ENCODE measurements around the gene MLIP. TPM values are rescaled to one million over a fixed set of nuclear protein-coding genes. Genes with fewer than 3 reads are reported as not detected.
"Not testable (repeated sequence)": the region's sequence is repeated elsewhere in the genome, so short reads cannot be mapped to it uniquely, and the experiment has no call there.

Gene MLIP
- total RNA-seq, 1 experiment from 2014 or later: not detected

DNA sequence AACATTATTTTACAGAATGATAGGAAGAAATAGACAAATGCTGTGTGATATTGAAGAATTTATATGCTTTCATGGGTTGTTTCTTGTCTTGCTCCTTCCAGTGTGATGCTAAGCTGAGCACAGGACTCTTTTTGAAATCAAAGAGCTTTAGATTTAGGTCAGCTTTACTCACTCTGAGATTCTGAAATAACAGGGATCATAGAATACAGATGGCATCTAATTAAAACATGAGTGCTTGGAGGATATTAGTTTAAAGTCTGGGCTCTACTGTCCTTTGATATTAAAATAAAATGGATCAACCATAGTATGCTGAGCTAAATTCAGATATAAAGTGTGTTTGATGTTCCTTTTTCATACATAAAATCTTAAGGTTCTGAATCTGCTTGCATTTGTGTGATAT lies 29.6 kb downstream of the MLIP start:
- DNase-seq (ENCODE audit: low spot score): no peak

- no peak for DNase-seq (ENCODE audit: low spot score)
Observed at GRCh38 chr6:54142889-54143519, 31.8 kb downstream of the MLIP start.

GRCh38 chr6:54151861-54152260 lies 40.6 kb downstream of the MLIP start:
- no peak for DNase-seq (ENCODE audit: low spot score)

GRCh38 chr6:54156650-54157250 lies 45.5 kb downstream of the MLIP start:
- DNase-seq (ENCODE audit: low spot score): no peak

GRCh38 chr6:54157405-54157804 lies 46.2 kb downstream of the MLIP start:
- DNase-seq (ENCODE audit: low spot score): no peak

DNA sequence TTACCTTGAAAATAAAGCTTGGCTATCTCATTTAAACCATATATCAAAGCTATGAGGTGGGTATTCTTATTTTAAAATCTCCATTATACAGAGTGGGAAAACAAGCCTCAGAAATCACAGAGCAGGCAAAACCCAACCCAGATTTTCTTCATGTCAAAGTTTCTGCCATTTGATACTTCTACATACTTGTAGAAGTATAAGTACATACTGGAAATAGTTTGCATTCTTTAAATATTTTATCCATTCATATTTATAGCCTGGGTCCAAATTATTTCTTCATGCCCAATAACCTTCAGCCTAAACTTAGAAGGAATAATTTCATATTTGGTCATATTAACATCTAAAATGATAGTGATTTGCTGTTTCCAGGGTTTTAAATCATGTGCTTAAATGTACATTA lies 61.8 kb downstream of the MLIP start:
- DNase-seq (ENCODE audit: low spot score): no peak

DNA sequence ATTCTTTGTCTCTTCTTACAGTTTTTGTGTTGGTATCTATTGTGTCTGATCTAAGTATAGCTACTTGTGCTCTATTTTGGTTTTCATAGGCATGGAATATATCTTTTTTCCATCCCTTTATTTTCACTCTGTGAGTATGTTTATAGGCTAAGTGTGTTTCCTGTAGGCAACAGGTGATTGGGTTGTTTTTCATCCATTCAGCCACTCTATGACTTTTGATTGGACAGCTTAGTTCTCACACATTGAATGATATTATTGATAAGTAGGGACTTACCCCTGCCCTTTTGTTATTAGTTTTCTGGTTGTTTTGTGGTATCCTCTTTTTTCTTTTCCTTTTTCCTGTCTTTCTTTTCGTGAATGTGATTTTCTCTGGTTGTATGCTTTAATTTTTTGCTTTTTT lies 67.9 kb downstream of the MLIP start:
- no peak for DNase-seq (ENCODE audit: low spot score)

DNA sequence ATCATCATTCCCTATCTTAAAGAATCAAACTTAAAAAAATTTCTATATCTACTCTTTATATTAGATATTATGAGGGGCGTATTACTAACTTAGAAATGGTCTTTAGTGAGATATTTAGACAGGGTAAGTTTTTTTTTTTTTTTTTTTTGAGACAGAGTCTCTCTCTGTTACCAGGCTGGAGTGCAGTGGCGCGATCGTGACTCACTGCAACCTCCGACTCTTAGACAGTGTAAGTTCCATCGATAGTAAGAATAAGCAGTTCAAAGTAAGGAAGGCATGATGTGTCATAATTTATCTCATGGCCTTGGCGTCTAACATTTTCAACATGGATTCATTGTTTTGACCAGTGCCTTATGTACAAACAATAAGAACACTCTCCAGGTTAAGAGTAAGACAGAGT lies 72.4 kb downstream of the MLIP start:
- DNase-seq (ENCODE audit: low spot score): no peak

GRCh38 chr6:54185885-54186284 lies 74.6 kb downstream of the MLIP start:
- DNase-seq (ENCODE audit: low spot score): no peak

DNA sequence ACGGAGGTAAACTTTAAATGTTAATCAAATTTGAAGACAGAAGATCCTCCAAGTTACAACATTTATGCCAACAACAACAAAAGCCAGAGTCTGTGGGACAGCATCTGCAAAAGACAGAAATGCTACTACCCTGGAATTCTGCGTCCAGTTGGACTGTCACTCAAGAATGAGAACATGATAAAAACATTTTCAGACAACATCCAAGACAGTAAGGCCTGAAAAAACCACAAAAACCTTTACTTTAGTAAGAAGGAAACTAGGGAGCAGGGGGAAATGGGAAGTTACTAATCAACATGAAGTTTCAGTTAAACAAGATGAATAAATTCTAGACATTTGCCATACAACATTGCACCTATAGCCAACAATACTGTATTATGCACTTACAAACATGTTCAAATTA lies 77.6 kb downstream of the MLIP start:
- no peak for DNase-seq (ENCODE audit: low spot score)

DNA sequence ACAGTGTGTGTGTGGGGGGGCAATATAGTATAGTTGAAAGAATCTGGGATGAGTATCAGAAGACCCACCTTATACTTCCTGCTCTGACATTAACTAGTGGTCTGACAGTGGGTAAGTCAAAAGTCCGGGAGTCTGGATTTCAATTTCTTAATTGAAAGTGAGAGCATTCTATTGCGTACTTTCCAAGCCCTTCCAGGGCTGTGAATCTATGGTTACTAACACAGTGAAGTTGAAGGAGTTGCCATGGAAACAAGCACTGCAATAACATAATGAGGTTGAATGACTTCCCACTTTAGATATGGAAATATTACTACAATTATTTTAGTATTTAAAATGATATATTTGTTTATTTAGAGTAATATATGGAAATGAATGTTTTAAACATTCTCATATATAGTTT lies 80.2 kb downstream of the MLIP start:
- no peak for DNase-seq (ENCODE audit: low spot score)

DNA sequence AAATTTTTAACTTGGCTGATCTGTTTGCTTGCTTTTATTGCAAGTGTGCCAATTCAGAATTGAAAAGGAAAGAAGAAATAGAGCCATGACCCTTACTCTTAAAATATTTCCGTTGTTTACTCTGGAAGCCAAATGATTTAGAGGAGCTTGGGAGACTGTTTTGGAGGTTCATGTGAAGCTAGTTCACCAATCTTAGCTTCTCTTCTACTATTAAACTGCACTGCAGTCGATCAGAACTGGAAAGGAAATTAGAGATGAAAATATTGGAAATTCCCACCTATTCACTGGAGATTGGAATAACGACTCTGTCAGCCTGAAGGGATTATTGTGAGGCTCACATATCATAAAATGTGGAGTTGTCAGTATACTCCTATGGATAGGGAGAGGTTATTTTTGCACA lies 81.8 kb downstream of the MLIP start:
- no peak for DNase-seq (ENCODE audit: low spot score)

DNA sequence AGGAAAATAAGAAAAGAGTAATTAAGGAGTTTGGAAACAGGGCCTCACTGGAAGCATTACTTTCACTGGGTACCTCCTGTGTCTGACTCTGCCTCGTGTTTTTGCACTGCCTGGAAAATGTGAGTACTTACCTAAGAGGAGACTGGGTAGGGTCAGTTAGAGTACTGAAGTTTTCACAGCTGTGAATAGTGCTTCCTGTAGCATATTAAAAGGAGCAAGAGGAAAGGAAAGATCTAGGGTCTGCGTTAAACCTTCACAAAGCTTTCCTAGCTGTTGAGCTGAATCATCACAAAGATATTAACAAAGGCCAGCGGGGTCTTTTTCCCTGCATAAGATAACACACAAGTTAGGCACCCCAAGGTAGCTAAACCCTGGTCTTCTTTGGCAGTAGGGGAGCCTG lies 82.3 kb downstream of the MLIP start:
- no peak for DNase-seq (ENCODE audit: low spot score)

GRCh38 chr6:54194067-54194466 lies 82.8 kb downstream of the MLIP start:
- DNase-seq (ENCODE audit: low spot score): peak; percentile 28

DNA sequence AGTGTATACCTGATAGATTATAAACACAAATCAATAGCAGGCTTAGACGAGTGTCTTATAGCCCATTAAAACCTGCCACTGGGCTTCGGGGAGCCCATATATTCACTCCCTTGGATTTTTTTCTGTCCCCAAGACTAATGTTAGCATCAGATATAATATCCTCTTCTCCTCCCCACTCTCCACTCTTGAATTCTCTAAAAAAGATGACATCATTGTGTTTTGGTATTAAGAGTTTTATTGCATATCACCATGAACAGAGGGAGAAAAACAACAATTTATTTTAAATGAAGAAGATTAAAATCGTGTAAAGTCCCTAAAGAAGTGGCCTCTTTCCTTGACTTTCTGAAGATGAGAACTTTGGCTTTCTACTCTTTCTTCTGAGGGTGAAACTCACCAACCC lies 84.4 kb downstream of the MLIP start:
- DNase-seq (ENCODE audit: low spot score): no peak

GRCh38 chr6:54196905-54197304 lies 85.7 kb downstream of the MLIP start:
- DNase-seq (ENCODE audit: low spot score): no peak

- DNase-seq (ENCODE audit: low spot score): no peak
Observed at GRCh38 chr6:54198134-54198533, 86.9 kb downstream of the MLIP start.

DNA sequence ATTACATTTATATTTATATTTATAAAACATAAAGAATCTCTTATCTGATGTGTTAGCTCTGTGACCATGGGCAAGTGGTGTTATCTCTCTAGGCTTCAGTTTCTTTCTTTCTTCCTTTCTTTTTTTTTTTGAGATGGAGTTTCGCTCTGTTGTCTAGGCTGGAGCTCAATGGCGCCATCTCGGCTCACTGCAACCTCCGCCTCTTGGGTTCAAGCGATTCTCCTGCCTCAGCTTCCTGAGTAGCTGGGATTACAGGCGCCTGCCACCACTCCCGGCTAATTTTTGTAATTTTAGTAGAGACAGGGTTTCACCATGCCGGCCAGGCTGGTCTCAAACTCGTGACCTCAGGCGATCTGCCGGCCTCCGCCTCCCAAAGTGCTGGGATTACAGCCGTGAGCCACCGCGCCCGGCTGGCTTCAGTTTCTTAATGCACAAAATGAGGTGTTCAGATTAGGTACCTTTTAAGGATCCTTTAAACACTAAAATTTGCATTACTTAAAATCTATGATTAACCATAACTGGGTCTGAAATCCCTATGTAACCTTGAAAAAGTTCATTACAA lies 92.3 kb downstream of the MLIP start:
- not testable (repeated sequence) for DNase-seq (ENCODE audit: low spot score)

GRCh38 chr6:54204921-54205591 lies 93.8 kb downstream of the MLIP start:
- no peak for DNase-seq (ENCODE audit: low spot score)

DNA sequence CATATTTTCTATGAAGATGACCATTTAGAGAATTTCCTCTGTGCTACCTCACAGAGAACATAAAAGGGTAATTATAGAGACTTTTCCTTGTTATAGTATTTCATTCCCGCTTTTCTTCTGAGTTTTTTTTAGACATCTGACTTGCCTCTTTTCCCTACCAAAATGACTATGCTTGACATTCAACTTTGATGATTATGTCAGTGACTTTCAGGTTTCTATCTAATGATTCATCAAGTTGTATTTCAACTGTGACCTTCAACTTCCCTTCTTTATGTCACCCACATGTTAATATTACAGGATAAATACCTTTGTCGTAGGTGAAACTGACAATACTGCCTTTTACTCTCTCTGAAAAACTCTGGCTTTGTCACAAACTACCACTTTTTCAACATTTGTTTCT lies 95.3 kb downstream of the MLIP start:
- no peak for DNase-seq (ENCODE audit: low spot score)

- DNase-seq (ENCODE audit: low spot score): not testable (repeated sequence)
Observed at GRCh38 chr6:54209983-54210382, 98.7 kb downstream of the MLIP start.

GRCh38 chr6:54214286-54214685 lies 103.0 kb downstream of the MLIP start:
- DNase-seq (ENCODE audit: low spot score): no peak

GRCh38 chr6:54216336-54216735 lies 105.1 kb downstream of the MLIP start:
- DNase-seq (ENCODE audit: low spot score): no peak

All from H4 (cell line).